DMS153 treated with DMSO at 0.1 percent for 48 hours (cell line): ENCODE data around the gene RNF112.

Experiments used
- DNase-seq: peaks from one replicate; lab custom pipeline; 2025; ENCODE audit not compliant: unreplicated experiment; lab: John Stamatoyannopoulos, UW

RNF112 gene

DNA sequence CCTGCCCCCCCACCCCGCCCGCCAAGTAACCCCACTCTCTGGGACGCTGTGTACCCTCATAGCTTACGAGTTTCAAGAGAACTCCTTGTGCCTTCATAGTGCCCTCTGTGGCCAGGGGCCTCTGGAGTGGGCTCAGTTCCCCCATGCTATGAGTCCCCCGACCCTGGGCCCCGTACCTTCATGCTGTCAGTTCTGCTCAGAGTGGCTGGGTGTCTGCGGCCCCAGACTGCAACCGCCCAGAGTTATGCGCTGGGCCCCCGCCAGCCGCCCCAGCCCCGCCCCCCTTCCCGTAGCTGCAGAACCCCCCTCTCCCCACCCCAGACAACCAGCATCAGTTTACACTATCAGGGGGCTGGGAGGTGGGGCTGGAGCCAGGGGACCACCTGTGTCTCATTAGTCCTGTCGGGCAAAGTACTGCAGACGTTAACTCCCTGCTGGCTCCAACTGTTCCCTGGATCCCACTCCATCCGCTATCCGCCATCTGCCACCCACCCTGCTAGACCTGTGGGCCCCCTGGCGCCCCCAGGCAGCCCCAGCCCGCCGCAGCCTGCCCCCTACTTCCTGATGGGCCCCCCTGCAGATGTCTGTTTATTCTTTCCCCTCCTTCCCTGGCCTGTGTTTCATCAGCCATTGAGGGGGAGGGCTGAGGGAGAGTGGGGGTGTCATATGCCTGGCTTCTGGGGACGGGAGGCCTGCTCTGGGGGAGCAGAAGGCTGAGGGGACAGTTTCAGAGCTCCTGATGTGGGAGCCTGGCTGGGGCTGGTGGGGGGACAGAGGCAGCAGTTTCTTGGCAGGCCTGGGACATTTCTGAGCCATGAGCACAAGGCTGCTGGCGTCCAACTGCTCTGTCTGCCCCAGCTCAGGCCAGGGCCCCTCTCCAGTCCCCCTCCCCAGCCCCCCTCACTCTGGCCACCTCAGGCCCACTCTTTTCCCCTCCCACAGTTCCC is 23.8 kb upstream of the RNF112 start, which contains the start of gene MFAP4:
Gene MFAP4, minus strand, starts transcription at position 217 of the 947 bp plus-strand sequence. Its CDS starts 35 bp downstream, at position 182.
- DNase-seq, result no peak

DNA sequence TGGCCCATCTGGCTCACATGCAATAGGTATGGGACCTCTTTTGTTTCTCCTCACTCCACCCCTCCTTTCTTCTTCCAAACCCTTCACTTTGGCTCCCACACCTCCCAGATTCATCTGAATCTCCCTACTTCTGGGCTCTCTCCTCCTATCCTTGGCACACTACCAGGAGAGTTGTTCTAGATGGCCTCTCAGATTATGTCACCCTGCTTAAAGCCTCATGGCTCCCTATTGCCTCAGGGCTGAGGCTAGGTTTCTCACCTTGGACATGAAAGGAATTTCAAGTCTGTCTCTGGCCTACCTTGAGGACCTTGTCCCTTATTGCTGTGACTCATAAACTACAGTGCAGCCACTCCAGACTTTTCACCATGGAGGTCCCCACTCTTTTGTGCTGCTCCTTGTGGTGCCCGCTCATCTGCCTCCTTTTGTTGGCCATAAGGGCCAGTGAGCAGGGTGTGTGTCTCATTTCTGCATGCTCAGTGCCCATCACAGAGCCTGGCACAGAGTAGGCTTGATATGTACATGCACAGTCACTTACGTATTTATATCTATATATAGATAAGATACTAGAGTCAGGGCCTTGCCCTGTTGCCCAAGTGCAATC is 23.0 kb upstream of the RNF112 start:
- no peak for DNase-seq

DNA sequence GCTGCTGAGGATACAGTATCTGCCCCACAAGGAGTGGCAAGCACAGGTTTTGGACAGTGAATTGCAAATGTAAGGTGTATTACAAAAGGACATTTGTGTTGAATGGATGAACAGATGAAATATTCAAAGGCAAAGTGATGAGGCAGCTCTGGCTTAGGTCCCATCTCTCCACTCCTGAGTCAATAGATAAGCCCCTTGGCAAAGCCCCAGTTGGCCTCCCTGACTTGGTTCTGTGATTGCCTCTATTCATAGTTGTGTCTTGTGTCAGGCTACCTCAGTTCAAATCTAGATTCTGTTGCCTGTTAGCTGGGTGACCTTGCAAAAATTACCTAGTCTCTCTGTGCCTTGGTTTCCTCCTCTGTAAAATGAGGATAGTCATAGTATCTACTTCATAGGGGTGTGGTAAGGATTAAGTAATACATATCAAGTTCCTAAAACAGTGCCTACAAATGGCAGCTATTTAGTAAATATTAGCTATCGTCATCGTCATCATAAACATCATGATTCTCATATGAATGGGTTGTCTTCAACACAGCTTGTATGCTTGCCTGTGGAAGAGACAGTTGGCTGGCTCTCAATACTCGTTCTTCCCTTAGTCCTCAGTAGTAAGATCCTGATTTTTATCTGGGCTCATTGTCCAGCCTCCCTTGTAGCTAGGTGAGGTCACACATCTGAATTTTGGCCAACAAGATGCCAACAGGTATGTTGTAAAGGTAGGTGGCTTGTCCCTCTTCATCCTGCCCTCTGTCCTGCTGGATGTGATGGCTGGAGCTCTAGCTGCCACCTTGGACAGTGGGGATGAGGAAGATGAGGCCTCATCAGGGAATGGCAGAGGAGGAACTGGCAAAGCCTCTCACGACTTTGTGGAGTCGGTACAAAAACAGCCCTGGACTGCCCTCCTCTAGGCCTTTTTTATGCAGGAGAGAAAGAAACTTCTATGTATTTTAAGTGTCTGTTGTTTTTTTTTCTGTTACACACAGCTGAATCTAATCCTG is 21.9 kb upstream of the RNF112 start:
- DNase-seq, result no peak

DNA sequence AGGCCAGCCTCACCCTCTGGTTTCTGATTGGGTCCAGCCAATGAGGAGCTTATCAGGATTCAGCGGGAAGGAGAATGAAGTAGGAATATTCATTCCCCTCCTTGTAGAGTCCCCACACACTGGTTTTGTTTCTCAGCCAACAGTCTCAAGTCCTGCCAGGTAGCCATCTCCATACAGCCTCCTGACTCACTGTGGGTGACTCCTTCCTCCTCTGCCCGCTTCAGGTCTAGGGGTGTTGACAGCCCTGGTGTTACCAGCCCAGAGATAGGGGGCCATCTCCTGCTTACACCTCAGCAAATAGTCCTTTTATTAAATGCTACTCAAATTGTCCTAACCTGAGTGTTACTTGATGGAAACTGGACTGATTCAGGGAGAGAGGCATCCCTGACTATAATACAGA is 20.1 kb upstream of the RNF112 start:
- no peak for DNase-seq

DNA sequence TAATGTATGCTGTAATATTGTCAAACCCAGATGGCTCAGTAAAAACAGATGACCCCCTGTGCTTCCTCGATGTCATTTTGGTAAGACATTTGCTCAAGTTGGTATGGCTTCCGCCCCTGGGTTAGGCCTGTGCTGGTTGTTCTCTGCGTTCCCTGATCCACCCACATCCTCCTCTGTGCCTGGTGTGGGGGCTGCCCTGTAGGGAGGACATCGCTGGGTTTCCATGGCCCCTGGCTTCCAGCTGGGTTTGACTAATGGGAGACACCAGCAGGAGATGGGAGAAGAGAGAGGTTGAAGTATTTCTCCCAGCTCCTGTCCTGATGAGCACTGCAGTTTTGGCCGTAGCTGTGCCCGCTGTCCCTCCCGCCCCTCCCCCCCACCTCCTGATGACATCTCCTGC is 19.6 kb upstream of the RNF112 start:
- no peak for DNase-seq

DNA sequence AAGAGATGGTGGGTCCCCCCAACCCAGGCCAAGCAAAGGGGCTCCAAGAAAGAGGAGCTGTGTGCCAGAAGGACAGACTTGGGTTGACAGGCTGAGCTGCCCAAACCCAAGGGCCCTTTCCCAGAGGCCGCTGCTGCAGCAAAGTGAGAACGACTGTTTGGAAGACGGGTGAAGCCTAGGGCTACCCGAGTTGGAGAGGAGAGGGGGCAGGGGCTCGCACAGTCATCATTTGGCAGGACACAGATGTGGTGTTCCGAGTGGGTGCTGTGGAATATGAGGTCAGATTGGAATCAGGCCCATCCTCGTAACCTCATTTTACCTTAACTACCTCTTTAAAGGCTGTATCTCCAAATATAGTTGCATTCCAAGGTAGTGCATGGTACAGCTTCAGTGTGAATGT is 18.7 kb upstream of the RNF112 start:
- no peak for DNase-seq

DNA sequence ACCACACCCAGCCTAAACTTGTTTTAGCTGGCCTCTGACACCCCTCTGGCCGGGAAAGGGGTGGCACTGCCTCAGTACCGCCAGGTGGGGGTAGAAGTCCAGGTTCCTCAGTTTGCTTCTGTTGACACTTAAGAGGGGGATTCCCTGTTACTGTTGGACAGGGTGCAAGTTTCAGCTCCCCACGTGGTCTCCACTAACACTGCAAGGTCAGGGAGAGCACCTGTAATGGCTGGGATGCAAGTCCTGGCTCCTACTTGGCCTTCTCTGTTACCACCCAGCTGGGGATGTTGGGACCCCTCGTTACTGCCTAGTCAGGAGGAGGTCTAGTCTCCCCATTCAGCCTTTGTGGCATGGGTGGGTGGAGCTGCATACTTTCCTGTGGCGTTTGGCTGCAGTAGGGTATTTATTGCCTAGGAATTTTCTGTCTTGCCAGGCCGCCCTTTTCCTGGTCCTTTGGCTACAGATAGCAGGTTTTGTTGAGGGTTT is 13.4 kb upstream of the RNF112 start:
- DNase-seq, result no peak

DNA sequence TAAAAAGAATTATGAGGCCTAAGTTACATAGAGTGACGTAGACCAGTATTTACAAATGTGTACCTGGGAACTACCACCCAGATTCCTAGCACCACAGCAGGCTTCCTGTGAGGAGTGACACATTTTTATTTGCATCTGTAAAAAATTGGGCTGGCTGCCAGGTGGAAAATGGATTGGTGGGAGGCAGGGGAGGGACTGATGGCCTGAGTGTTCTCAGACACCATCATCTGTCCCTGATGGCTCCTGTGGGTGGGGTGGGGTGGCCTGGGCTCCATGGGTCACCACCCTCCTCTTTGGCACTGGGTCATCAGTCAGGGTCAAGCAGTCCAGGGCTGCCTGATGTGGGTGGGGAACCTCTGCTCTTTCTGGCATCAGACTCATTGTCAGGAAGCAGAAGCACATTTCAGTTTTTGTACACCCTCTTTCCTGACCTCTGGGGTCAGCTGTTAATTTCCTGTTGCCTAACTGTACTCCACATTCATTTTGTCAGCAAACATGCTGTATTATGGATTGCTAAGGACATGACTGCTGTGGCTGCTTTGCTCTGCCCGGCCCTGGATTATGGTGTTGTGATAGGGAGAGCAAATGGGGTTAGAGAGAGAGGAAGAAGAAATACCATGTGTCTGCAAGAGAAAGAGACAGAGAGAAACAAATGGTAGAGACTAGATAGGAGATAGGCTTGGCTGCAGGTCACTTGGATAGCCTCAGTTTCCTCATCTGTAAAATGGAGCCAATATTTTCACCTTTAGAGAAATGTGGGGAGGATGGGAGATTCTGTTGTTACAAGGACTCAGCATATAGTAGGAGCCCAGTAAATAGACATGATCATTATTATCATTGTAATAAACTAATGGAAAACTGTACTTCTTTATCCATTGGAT is 12.5 kb upstream of the RNF112 start:
- DNase-seq, result no peak

DNA sequence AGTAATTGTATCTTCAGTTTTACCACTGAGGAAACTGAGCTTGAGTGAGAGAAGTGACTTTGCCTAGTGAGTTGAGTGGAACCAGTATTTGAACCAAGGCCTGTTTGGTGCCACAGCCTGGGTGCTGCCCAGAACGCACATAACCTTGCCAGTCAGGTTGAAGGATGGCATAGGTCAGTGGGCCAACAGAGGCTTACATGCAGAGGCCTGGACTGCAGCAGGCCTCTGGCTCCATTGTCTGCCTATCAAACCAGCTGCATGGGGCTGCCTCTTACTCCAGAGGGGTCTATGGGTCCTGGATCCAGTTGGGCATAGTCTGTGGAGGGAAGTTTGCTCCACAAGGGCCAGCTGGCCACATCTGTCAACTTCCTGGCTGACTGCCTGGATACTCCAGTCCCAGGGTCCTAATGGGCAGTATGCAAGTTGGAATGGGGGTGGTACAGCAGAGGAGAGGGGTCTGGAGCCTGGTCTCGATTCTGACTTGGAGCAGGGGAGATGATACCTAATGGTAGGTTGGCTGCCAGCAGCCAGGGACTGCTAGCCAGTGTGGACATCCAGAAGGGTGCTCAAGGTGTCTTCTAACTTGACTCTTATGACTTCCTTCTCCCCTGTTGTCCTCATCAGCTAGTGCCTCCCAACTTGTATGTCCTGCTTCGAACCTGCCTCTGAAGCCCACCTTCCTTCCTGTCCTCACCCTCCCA is 11.1 kb upstream of the RNF112 start:
- no peak for DNase-seq

DNA sequence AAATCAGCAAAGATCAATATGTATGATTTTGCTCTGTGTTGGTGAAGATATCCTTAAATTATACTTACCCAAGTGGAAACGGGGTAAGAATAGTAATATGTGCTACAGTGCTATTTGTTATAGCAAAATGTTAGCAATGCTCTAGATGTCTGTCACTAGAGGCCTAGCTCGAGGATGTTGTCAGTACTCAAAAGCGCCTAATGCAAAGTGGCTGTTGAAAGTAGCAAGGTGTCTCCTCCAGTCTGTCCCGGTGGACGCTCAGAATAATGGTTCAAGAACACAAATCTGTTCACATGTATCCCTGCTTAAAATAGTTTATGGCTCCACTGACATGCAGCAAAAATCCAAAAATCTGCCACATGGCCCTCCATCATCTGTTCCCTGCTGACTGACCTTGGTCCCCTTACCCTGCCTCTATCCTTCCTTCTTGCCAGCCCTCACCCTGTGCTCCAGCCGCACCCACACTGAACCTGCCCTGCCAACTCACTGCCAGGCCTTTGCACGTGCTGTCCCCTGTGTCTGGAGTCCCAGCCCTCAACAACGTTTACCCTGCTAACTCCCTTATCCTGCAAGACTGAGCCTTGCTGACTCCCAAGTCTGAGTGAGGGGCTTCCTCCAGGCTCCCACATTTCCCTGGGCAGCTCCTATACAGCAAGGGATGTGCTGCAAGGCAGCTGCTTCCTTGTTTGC is 9.6 kb upstream of the RNF112 start:
- no peak for DNase-seq

DNA sequence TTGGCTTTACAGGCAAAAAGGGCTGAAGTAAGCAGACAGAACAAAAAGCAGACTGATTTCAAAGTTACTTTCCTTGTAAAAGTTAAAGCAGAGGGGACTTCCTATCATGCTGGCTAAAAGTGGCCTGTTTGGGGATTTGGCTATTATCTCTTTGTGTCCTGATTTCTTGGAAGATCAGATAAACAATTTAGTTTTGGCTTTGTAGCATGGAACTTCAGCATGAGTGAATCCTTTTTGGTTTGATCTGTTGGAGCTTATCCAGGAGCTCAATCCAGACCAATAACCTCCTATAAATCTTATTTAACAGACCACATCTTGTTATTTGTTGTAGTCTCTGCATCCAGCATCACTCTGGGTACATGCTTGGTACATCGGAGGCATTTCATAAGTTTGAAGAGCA is 8.9 kb upstream of the RNF112 start:
- DNase-seq, result no peak

DNA sequence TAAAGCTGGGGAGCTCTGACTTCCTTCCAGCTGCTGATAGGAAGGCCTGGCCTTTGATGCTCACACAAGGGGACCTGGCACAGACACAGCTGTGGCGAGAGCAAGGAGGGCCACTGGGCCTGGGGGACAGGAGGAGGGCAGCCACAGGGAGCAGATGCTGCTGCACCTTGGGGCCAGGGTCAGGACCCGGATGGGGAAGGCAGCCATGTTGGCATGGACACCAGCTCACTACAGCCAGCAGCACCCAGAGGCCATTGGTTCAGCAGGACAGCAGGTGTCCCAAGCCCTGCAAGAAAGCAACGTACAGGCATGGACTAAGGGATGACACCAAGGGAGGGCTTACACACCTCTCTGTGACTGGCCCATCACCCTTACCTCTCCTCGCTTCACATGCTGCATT is 8.0 kb upstream of the RNF112 start:
- no peak for DNase-seq

DNA sequence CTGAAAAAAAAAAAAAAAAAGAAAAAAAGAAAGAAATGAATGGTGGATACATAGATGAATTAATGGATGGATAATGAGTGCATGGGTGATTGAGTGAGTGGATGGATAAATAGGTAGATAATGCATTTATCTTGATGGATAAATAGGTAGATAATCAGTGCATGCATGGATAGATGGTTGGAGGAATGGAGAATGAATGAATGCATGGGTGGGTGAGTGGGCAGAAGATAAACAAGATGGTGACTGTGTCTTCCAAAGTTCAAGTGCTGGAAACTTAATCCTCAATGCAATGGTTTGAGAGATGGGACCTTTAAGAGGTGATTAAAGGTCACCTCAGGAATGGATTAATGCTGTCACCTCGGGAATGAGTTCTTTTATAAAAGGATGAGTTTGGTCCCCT is 6.8 kb upstream of the RNF112 start:
- DNase-seq, result no peak

DNA sequence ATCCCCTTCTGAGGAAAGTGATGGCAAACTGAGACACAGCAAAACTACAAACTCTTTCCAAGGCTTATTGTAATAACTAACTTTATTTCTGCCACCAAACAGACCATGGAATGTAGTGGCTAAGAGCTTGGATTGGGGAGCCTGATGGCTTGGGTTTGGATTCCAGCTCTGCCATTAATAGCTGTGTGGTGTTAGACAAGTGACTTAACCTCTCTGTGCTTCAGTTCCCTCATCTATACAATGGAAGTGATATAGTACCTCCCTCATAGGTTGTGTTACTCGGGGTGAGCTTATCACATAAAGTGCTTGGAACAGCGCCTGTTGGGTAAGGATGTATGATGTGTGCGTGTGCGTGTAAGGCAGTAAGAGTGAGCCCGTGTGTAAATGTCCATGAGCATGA is 5.9 kb upstream of the RNF112 start:
- DNase-seq, result no peak

DNA sequence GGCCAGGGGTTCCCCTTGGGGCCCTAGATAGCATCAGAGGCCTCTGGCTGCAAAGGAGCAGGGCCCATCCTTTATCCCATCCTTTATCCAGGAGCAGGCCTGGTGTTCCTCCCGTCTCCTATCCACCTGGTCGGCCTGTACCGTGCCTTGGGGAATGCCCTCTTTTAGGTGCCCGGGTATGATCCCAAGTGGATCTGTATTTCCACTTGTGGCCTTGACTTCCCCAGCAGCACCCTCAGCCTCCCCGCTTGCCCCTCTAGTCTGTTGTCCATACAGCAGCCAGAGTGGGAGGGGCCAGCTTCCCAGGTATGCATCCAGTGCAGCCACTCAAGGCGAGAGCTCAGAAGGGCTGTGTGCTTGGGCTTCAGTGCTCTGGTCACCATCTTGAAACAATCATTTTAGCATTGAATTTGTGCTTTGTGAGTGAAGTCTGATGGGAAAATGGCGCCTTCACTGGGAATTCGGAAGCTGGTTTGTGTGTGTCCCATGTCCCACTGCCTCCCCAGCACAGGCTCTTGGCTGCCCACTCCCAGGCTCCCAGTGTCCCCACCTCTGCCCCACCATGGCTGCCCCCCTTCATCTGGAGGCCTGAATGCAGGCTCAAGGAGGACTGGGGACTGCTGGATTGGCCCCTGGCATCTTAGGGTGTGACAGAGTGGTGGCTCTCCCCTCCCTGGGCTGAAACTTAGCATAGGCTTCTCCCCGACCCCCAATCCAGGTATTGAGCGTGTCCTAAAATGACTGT is 3.3 kb upstream of the RNF112 start:
- no peak for DNase-seq

DNA sequence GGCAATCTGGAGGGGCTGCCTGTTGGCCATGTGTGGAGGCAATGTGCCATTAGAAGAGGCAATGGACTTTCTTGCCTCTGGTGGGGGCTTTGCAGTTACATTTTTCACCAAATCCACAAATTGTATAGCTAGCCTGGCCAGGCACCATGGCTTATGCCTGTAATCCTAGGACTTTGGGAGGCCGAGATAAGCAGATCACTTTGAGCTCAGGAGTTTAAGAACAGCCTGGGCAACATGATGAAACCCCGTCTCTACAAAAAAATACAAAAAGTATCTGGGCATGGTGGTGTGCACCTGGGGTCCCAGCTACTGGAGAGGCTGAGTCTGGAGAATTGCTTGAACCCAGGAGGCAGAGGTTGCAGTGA is 2.7 kb upstream of the RNF112 start:
- DNase-seq, result no peak

DNA sequence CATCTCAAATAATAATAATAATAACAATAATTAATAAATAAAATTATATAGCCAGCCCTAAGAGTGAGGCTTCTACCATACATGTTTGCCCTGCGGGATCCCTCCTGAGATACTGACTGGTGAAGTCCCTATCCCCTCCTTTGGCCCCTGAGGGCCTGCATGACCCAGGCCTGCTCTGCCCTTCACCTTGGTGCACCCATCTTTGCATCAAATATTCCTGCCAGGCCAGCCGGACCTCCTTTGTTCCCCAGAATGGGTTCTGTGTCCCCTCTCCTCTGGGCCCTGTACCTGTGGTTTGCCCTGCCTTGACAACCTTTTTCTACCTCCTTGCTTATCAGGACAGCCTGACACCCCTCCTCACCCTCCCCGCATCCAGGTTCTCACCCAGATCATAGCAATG is 2.0 kb upstream of the RNF112 start:
- no peak for DNase-seq

DNA sequence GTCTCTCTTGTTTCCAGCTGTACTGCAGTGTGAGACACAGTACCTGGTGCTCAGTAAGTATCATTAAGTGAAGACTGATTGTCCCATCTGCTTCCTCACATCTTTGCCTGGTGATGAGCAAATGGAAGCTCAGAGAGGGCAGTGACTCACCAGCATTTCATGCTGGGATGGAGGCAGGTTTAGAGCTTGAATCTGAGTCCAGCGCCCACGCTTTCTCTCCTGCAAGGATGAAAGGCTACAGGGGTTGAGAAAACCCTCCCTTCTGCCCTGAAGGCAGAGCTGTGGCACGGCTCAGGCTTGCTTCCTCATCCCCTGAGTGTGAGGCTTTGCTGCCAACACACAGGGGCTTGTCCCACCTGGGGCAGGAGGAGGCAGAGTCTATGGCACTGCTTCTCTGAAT is 1.5 kb upstream of the RNF112 start:
- DNase-seq, result no peak
